Neural progenitor cell (in vitro differentiated cells): Measurements from ENCODE around the gene CCL4L2. TPM values are rescaled to one million over a fixed set of nuclear protein-coding genes. Genes with fewer than 3 reads are reported as not detected.
A peak's percentile ranks its signal among the peaks of the same experiment; 100 is the strongest.
"Not testable (repeated sequence)": the region's sequence is repeated elsewhere in the genome, so short reads cannot be mapped to it uniquely, and the experiment has no call there.

Experiments
- DNase-seq: peaks from one replicate; pipeline ENCODE4 v3.0.0-alpha.2; 2016; ENCODE audit warnings: low spot score
- H2AFZ ChIP-seq: fragments of 200-600 bp; sonication (generic); replicated peaks from 2 replicates; pipeline ENCODE4 v1.6.1; 2016; ENCODE audit warnings: antibody characterized with exemption
- H3F3A ChIP-seq: fragments of 200-600 bp; sonication (generic); 2 replicates; pipeline ENCODE4 v1.6.1; 2016; ENCODE audit warnings: antibody characterized with exemption, low read depth
- H3K27ac ChIP-seq: fragments of 200-600 bp; sonication (generic); 2 replicates; pipeline ENCODE4 v1.5.1; 2016; ENCODE audit warnings: mild to moderate bottlenecking
- H3K27me3 ChIP-seq: fragments of 200-600 bp; sonication (generic); 2 replicates; pipeline ENCODE4 v1.6.1; 2016; ENCODE audit warnings: mild to moderate bottlenecking, moderate library complexity
- H3K36me3 ChIP-seq: fragments of 200-600 bp; sonication (generic); 2 replicates; pipeline ENCODE4 v1.5.1; 2016
- H3K4me1 ChIP-seq: fragments of 200-600 bp; sonication (generic); 2 replicates; pipeline ENCODE4 v1.6.1; 2016; ENCODE audit warnings: mixed run types
- H3K4me2 ChIP-seq: fragments of 200-600 bp; sonication (generic); 2 replicates; pipeline ENCODE4 v1.6.1; 2016
- H3K4me3 ChIP-seq: fragments of 200-600 bp; sonication (generic); 2 replicates; pipeline ENCODE4 v1.5.1; 2016
- H3K79me2 ChIP-seq: fragments of 200-600 bp; sonication (generic); 2 replicates; pipeline ENCODE4 v1.6.1; 2016; ENCODE audit warnings: low read depth
- H3K9ac ChIP-seq: fragments of 200-600 bp; sonication (generic); 2 replicates; pipeline ENCODE4 v1.6.1; 2016
- H3K9me3 ChIP-seq: fragments of 200-600 bp; sonication (generic); 2 replicates; pipeline ENCODE4 v1.5.1; 2016; ENCODE audit warnings: low read depth
- H4K20me1 ChIP-seq: fragments of 200-600 bp; sonication (generic); 2 replicates; pipeline ENCODE4 v1.6.1; 2016; ENCODE audit warnings: low read depth
- H3K27ac Mint-ChIP-seq: 3 replicates; pipeline ENCODE4 v1.8.0; 2021; ENCODE audit warnings: mixed read lengths
- H3K27me3 Mint-ChIP-seq: 2 replicates; pipeline ENCODE4 v1.8.0; 2022; ENCODE audit warnings: low read depth, mild to moderate bottlenecking, inconsistent platforms, moderate library complexity, mixed read lengths; ENCODE audit not compliant: insufficient read depth
- H3K36me3 Mint-ChIP-seq: 3 replicates; pipeline ENCODE4 v1.8.0; 2021; ENCODE audit warnings: mixed read lengths
- H3K4me1 Mint-ChIP-seq: 3 replicates; pipeline ENCODE4 v1.8.0; 2021; ENCODE audit warnings: mixed read lengths
- H3K4me3 Mint-ChIP-seq: 3 replicates; pipeline ENCODE4 v1.8.0; 2021; ENCODE audit warnings: mild to moderate bottlenecking, moderate library complexity, mixed read lengths
- H3K9me3 Mint-ChIP-seq: 3 replicates; pipeline ENCODE4 v1.8.0; 2020; ENCODE audit warnings: mixed read lengths
- CTCF ChIP-seq: fragments of 200-600 bp; sonication (generic); IDR thresholded peaks from 2 replicates; pipeline ENCODE4 v1.5.1; 2017; ENCODE audit warnings: antibody characterized with exemption, mild to moderate bottlenecking
- small RNA-seq: library from RNA; depleted of rRNA; stranded (forward); fragments of <200 nt; gene quantifications from one replicate; pipeline ENCODE3, GENCODE V24; 2015
- total RNA-seq: library from RNA; depleted of rRNA; stranded (reverse); fragments of >200 nt; gene quantifications from 2 replicates; pipeline ENCODE4 v1.2.3, GENCODE V29; 2015; ENCODE audit warnings: low replicate concordance

CCL4L2 gene
- total RNA-seq, 1 donor from 2014 or later, result not detected

- H3K27ac ChIP-seq, H3K4me3 ChIP-seq, H3K4me1 Mint-ChIP-seq, H3K36me3 ChIP-seq, H3F3A ChIP-seq, H4K20me1 ChIP-seq, DNase-seq, H2AFZ ChIP-seq, H3K9ac ChIP-seq, H3K27me3 Mint-ChIP-seq, H3K27ac Mint-ChIP-seq, H3K36me3 Mint-ChIP-seq, H3K4me2 ChIP-seq, H3K4me1 ChIP-seq, H3K27me3 ChIP-seq, H3K9me3 ChIP-seq, H3K4me3 Mint-ChIP-seq, H3K79me2 ChIP-seq: not testable (repeated sequence)
- H3K9me3 Mint-ChIP-seq, result peaks cover 20% of the 10 kb centered on the region
- TF ChIP-seq CTCF, result peak; percentile 7
These were observed 10.8 kb downstream of the CCL4L2 start for GRCh38 chr17:36221581-36222100.

GRCh38 chr17:36222967-36223366, 12.1 kb downstream of the CCL4L2 start:
- H3K4me1 ChIP-seq, H3K9ac ChIP-seq, H3K36me3 ChIP-seq, H3K4me1 Mint-ChIP-seq, H3K27me3 Mint-ChIP-seq, H3K4me2 ChIP-seq, H3K27ac Mint-ChIP-seq, H3K36me3 Mint-ChIP-seq, H3F3A ChIP-seq, H3K27me3 ChIP-seq, DNase-seq, H3K27ac ChIP-seq, H3K9me3 ChIP-seq, H2AFZ ChIP-seq, H4K20me1 ChIP-seq, H3K79me2 ChIP-seq, H3K4me3 Mint-ChIP-seq, H3K4me3 ChIP-seq: not testable (repeated sequence)
- peaks cover 17% of the 10 kb centered on the region for H3K9me3 Mint-ChIP-seq

GRCh38 chr17:36229644-36230043, 18.8 kb downstream of the CCL4L2 start:
- not testable (repeated sequence) for H2AFZ ChIP-seq, H3K9me3 Mint-ChIP-seq, H3F3A ChIP-seq, H3K79me2 ChIP-seq, H3K9me3 ChIP-seq, H3K4me3 Mint-ChIP-seq, H3K4me1 Mint-ChIP-seq, H3K36me3 Mint-ChIP-seq, H3K4me2 ChIP-seq, H3K9ac ChIP-seq, H3K27me3 ChIP-seq, DNase-seq, H3K27me3 Mint-ChIP-seq, H4K20me1 ChIP-seq, H3K4me1 ChIP-seq, H3K27ac ChIP-seq, H3K36me3 ChIP-seq, H3K4me3 ChIP-seq, H3K27ac Mint-ChIP-seq
- peak; percentile 46 for TF ChIP-seq CTCF

- H3K4me3 ChIP-seq, H3K27ac ChIP-seq, H3K36me3 Mint-ChIP-seq, H3K4me3 Mint-ChIP-seq, H3K36me3 ChIP-seq, H3F3A ChIP-seq, H3K4me1 Mint-ChIP-seq, H2AFZ ChIP-seq, H3K4me1 ChIP-seq, H3K27me3 ChIP-seq, H3K9ac ChIP-seq, H3K9me3 ChIP-seq, H3K79me2 ChIP-seq, H4K20me1 ChIP-seq, H3K27ac Mint-ChIP-seq, H3K27me3 Mint-ChIP-seq, H3K9me3 Mint-ChIP-seq, H3K4me2 ChIP-seq, DNase-seq: not testable (repeated sequence)
These were observed 31.2 kb downstream of the CCL4L2 start for GRCh38 chr17:36242046-36242445.

Small RNA genes lying within 50 kb of the gene (small RNA-seq; reads per million reads assigned to genes)
- gene AC243829.3 (not detected), gene AC243829.6 (not detected)

Other genes with a start within 250 kb of the CCL4L2 start
- not detected in 2 replicates for gene CCL16, start 229.6 kb upstream of the CCL4L2 start, total RNA-seq
- not detected in 2 replicates for gene CCL14, start 224.3 kb upstream of the CCL4L2 start, total RNA-seq
- not detected in 2 replicates for gene CCL15, start 209.5 kb upstream of the CCL4L2 start, total RNA-seq
- not detected in 2 replicates for gene CCL23, start 193.1 kb upstream of the CCL4L2 start, total RNA-seq
- gene CCL18, start 146.8 kb upstream of the CCL4L2 start, total RNA-seq, result not detected in 2 replicates
- not detected in 2 replicates for gene CCL3, start 120.9 kb upstream of the CCL4L2 start, total RNA-seq
- not detected in 2 replicates for gene CCL4, start 107.2 kb upstream of the CCL4L2 start, total RNA-seq
- 3.3 TPM in 1 of 2 replicates, not detected in the other for gene TBC1D3B, start 34.4 kb upstream of the CCL4L2 start, total RNA-seq
- gene CCL3L1, start 14.3 kb upstream of the CCL4L2 start, total RNA-seq, result 1.2 and 2.9 TPM in 2 replicates
- gene TBC1D3I, start 53.5 kb downstream of the CCL4L2 start, total RNA-seq, result 0.22 TPM in 1 of 2 replicates, not detected in the other
- not detected in 2 replicates for gene TBC1D3G, start 112.8 kb downstream of the CCL4L2 start, total RNA-seq
- not detected in 2 replicates for gene TBC1D3H, start 177.4 kb downstream of the CCL4L2 start, total RNA-seq